Ureter (tissue), 1 donor: Measurements from ENCODE around the gene BTBD19. TPM values are rescaled to one million over a fixed set of nuclear protein-coding genes. Genes with fewer than 3 reads are reported as not detected.
"Not testable (repeated sequence)": the region's sequence is repeated elsewhere in the genome, so short reads cannot be mapped to it uniquely, and the experiment has no call there.

Experiments
- DNase-seq: peaks from one replicate; pipeline ENCODE4 v3.0.0-alpha.2; 2020; ENCODE audit warnings: low spot score
- total RNA-seq: library from RNA; stranded (reverse); gene quantifications from one replicate; pipeline ENCODE4 v1.2.4, GENCODE V29; 2023
- donor health status: DM: yes; HTN: yes; CAD: no.

The BTBD19 gene, protein sequence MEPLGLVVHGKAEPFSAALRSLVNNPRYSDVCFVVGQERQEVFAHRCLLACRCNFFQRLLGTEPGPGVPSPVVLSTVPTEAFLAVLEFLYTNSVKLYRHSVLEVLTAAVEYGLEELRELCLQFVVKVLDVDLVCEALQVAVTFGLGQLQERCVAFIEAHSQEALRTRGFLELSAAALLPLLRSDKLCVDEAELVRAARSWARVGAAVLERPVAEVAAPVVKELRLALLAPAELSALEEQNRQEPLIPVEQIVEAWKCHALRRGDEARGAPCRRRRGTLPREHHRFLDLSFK
- 8.7 TPM for total RNA-seq

DNA sequence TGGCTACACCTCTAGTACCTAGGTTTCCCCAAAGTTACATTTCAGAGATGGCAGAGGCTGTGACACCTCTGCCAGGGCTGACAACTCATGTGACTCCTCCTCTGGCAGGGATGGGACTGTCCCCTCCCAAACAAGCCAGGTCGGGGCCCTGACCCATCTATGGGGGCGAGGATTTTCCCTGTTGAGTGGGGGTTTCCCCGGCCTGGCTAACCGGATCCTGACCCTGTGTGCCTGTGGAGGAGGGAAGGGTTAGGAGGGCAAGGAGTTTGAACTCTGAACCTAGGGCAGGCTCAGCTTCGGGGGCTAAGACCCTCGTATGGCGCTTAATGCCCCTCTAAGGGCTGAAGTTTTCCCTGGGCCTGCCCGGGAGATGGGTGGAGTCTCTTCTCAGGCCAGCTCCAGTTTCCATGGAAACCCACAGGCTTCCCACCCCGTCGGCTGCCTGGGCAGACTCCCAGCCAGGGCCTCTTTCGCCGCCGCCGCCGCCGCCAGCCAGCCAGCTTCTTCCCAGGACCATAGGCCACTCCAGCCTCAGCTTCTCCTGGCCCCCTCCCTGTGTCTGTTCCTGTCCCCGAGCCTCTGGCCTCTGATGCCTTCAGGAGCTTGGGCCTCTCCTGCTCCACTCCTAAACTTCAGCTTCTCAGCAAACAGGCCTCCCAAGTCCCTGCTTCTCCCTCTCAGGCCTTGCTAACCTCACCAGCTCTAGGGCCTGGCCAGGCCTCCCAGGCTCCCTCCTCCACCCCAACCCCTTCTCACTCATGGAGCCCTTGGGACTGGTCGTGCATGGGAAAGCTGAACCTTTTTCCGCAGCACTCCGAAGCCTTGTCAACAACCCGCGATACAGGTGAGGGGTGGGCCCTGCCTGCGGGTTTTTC, at the start of gene BTBD19:
BTBD19 (plus strand) TSS at position 461 of the 875 bp plus-strand sequence; CDS start at position 759, 298 bp downstream.
- peak; percentile 83 for DNase-seq

DNA sequence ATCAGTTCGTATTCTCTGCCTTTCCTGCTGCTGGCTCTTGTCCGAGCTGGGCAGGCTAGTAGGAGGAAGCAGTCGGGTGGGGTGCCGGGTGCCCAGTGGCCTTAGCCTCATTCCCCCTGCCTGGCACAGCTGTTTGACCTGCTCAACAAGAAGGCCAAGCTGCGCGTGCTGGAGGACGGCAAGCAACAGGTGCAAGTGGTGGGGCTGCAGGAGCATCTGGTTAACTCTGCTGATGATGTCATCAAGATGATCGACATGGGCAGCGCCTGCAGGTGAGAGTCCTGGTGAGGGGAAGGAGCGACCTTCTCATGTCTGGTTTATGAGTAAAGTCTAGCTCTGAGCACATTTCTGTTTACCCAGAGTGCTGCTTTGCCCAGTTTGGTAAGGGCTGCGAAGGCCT, 49.2 kb upstream of the BTBD19 start:
- DNase-seq: no peak

DNA sequence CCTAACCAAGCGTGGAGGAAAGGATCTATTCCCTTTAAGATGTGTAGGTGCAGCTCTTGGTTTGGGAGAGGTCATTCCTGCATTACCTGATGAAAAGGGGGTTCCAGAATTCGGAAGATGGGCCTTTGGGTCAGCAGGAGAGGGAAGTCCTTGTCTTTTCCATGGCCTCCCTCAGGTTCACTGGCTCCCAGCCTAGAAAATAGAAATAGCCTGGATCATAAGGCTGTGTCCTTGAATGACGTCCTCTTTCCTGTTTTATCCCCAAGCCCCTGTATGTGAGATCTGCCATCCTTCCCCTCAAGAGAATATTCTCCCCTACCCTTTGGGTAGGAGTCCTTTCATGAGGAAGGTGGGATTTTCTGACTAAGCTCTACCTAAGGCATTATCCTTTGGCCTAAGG, 47.4 kb upstream of the BTBD19 start:
- DNase-seq: no peak

DNA sequence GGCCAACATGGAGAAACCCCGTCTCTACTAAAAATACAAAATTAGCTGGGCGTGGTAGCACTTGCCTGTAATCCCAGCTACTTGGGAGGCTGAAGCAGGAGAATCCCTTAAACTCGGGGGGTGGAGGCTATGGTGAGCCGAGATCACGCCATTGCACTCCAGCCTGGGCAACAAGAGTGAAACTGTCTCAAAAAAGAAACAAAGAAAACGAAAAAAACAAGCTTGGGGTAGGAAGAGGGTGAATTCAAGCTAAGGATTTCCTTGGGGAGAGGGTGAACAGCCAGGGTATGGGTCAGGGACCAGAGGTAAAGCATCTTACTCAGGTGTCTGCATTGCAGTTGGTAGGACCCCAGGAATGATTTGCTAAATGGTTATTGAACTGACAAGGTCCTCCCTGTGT, 41.9 kb upstream of the BTBD19 start:
- DNase-seq: not testable (repeated sequence)

DNA sequence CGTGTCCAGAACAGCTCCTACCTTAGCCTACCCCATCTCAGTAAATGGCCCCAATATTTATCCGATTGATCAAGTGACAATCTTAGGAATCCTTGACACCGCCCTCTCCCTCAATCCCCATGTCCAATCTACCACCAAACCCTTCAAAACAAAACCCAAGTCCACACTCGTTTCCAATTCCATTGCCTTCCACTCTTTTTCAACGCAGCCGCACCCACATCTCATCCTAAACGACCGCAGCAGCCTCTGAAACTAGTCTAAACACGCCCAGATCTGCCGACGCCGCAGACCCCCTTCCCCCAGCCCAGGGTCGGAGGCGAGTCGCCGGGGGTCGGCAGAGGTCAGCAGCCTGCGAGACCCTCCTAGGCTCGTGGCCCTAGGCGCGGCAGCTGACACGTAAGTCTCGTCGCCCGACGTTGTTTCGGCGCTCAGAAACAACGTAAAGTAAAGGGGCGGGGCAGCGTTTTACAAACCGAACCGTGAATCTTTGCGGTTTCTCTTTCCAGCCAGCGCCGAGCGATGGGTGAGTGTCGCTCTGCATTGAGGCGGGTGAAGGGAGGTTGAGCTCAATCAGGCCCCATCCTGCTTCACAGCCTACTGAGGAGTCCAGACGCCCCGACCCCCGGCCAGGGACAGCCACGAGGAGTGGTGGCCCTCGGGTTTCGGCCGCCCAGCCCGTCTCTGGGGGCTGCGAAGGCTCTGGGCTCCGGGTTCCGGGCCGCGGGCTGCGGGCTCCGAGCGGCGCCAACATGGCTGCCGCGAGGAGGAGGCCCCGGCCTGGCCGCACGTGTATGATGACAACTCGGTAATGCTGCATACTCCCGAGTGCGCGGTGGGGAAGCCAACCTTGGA, 33.0 kb upstream of the BTBD19 start, which contains the start of gene RPS8:
RPS8 (plus strand) TSS at position 463 of the 852 bp plus-strand sequence; CDS start at position 520, 57 bp downstream.
- DNase-seq: peak; percentile 95

DNA sequence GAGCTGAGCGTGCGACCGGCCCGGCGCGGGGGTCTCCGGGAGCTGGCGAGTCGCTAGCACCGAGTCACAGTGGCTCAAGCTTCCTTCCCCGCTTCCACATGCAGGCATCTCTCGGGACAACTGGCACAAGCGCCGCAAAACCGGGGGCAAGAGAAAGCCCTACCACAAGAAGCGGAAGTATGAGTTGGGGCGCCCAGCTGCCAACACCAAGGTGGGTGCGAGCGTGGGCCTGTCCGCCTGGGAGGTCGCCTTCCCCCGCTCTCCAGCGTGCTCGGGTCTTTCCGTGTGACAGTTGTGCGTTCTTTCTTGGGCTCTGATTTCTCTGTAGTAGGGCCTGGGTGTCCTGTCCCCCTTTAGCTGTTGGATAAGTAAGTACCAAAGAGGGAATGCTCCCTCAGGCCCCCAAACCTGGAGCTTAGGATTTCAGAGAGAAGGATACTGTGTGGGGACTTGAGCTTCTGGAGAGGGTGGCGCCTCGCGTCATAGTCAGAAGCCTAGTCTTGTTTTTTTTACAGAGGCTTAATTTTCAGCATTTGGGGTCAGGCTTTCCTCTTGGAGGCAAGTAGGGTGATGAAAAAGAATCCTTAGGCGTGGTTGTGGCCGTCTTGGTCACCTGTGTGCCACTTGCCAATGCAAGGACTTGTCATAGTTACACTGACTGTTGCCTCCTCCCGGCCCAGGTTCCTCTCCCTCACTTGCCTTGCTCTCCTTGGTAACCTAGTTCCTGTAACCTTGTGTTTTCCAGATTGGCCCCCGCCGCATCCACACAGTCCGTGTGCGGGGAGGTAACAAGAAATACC, 32.2 kb upstream of the BTBD19 start:
- DNase-seq: peak; percentile 64

DNA sequence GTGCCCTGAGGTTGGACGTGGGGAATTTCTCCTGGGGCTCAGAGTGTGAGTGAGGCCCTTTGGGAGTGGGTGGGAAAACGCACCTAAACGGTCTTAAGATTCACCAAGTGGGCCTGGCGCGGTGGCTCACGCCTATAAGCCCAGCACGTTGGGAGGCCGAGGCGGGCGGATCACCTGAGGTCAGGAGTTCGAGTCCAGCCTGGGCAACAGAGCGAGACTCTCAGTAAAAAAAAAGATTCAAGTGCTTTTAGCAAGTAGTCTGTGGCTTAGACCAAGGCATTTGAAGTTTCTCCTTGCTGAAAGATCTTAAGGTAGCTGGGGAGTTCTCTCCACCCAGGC, 31.6 kb upstream of the BTBD19 start:
- no peak for DNase-seq

DNA sequence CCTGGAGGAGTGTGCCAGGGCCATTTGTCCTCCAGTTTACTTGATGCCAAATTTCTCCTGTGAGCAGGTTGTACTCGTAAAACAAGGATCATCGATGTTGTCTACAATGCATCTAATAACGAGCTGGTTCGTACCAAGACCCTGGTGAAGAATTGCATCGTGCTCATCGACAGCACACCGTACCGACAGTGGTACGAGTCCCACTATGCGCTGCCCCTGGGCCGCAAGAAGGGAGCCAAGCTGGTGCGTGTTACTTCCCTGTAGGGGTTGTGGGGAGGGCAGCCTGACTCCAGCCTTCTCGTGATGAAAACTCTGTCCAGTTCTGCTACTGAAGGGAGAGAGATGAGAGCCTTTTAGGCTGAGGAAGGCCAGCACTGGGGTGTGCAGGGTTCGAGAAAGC, 30.8 kb upstream of the BTBD19 start:
- no peak for DNase-seq

DNA sequence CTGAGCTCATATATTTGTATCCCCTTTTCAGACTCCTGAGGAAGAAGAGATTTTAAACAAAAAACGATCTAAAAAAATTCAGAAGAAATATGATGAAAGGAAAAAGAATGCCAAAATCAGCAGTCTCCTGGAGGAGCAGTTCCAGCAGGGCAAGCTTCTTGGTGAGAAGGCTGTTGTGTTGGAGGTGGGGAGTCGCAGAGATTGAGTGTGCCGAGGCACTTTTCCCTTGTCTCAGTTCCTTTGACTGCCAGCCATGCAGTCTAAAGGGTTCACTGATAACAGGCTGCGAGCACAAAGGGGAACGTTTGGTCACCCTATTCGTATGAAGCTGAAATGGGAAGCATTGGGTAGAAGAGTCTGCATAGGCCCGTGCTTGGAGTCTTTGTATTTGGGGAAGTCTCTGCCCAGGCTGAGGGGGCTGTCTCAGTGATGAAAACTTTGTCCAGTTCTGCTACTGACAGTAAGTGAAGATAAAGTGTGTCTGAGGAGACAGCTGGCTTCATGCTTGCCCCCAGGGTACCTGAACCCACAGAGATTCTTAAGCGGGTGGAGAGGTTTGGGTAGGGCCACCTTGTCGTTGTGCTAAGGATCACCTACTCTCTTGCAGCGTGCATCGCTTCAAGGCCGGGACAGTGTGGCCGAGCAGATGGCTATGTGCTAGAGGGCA, 30.2 kb upstream of the BTBD19 start:
- no peak for DNase-seq

DNA sequence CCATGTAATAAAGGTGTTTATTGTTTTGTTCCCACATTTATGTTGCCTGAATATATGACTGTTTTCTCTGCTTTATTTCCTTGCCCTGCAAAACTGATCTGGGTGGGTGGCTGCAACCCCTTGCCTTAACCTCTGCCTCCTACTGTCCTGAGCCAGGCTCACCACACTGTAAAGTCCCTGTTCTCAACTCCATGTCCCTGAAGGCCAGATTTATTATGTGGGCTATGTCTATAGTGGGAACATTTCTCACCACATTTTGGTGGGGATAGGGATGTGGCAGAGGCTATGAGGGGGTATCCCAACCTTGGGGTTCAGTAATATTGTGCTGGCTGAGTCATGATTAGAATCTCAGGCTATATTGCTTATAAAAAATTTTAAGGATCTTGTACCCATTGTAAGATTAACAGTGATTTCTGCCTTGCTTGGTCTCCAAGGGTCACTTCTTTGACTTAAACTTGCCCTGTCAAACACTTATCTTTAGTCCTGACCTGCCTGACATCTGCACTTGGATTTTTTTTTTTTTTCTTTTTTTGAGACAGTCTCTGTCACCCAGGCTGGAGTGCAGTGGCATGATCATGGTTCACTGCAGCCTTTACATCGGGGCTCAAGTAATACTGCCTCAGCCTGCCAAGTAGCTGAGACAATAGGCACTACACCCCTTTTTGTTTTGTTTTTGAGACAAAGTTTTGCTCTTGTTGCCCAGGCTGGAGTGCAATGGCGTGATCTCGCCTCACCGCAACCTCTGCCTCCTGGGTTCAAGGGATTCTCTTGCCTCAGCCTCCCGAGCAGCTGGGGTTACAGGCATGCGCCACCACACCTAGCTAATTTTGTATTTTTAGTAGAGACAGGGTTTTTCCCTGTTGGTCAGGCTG, 29.4 kb upstream of the BTBD19 start:
- no peak for DNase-seq

DNA sequence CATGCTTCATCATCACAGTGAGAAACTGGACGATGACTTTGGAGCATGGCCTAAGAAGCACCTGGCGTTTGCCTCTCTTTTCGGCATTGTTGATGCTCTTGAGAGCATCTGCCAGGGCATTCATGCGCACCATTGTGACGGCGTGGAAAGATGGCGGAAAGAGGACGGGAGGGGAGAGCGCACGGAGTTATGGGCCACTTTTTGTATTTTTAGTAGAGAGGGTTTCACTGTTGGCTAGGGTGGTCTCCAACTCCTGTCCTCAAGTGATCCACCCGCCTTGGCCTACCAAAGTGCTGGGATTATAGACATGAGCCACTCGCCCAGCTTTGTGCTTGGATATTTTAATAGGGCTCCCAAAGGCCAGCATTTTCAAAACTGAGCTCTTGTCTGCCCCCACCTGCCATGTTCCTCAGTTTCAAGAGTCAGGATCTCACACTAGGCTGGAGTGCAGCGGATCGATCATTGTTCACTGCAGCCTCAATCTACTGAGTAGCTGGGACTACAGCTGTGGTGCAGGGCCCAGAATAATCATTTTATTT, 27.7 kb upstream of the BTBD19 start:
- DNase-seq: no peak

DNA sequence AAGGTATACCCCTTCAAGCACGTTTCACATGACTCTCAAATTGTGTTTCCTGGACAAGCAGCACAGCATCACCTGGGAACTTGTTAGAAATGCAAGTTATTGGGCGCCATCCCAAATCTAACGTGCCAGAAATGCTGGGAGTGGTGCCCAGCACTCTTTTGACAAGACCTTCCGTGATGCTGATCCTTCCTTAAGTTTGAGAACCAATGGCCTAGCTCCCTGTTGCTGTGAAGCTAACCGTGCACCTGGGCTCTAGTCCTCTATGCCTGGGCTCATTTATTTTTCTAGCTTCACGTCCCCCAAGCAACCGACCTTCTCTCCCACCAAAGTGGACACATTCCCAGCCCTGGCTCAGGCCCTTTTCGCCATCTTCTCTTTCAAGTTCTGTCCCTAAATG, 24.6 kb upstream of the BTBD19 start:
- DNase-seq: no peak

DNA sequence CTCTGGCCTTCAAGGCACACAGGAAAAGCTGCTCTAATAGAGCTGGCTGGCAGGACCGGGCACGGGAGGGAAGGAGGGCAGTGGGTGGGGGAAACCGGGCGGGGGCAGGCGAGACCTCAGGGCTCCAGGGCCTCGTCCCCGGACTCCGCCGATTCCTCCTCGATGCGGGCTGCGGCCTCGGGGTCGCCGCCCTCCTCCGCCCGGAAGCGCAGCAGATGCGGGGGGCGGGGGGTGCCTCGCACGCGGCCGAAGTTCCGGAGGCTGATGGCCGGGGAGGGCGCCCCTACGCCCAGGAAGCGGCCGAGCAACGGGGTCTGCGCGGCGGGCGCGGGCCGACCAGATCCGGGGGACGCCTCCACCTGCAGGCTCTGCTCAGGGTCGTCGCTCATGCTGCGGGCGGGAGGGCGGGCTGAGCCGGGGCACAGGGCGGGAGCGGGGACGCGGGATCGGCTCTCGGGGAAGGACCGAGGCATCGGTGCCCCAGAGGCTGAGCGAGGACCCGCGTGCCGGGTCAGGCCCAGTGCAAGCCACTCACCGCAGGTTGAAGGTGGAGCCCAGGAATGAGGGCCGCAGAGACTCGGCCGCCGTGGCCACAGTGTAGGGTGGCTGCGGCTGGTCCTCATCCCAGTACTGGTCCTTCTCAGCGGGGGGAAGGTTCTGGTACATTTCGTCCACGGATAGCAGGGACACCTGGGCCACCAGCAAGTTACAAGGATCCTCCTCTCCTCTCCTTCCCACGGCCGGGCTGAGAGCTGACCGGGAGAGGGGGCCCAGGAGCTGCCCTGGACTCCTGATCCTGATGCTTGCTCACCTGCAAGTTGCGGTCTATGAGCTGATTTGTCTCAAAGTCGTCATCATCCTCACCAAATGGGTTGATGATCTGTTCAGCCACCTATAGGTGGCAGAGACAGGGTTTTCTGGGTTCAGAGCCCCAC, 24.0 kb upstream of the BTBD19 start:
- DNase-seq: no peak

DNA sequence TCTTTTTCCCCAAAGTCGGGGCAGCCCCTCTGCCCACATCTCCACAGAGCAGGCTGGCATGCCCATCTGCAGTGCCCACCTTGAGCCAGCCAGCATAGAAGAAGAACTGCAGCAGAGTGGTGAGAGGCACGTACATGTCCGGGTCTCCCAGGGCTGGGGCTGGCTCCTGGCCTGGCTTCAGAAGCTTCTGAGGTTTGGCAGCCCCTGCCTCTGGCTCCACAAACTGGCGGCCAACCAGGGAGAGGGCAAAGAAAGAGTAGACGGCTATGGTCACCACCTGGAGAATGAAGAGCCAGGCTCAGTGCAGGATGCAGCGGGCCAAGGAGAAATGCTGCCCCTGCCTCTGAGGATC, 23.3 kb upstream of the BTBD19 start:
- DNase-seq: no peak

DNA sequence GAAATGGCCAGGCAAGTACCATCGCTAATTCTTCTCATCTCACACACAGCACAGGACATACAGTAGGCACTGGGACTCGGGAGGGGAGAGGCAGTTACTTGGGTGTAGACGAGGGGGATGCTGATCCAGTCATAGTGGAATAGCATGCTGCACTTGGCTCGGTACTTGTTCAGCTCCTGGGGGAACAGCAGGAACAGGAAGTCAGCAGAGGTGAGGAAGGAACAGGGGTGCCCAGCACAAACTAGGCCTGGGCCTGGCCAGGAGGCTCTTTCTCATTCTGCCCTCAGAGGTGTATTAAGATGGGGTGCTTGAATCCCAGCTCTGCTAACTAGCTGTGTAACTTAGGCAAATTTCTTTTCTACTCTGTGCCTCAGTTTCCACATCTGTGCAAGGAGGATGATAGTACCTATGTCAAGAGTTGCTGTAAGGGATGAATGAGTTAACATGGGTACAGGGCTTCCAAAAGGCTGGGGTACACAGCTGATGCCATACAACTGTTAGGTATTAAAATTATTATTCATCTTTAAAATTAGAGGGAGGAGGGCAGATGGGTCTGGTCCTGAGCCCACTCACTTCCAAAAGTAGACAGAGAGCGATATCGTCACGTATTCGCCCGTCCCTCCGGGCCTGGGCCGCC, 22.7 kb upstream of the BTBD19 start:
- DNase-seq: no peak

DNA sequence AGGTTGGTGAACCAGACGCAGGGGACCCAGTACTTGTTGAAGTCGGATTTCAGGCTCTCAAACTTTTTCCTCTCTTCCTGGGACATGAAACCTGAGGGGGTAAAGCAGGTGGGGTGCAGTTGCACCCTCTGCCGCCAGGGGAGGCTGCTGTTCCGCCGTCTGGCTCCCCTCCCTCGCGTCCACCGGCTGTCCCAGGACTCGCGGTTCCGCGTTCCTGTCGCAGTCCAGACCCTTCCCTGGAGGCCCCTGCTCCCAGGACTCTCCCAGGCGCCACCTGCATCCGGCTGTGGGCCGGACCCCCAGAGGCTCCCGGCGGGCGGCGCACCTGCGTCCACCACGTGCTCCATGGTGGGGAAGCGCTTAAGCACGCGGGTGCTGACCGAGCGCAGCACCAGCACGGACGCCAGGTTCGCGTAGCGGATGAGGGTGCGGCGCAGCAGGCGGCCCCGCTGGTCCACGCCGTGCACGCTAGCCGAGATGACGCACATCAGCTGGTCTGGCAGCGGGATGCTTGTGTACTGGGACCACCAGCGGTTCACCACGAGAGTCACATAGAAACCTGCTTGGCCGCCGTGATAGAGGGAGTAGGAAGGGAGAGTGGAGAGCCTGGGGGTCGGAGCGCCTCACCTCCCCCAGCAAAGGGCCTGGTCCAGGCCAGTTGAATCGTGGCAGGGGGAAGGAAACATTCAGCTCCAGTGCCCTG, 22.0 kb upstream of the BTBD19 start:
- peak; percentile 80 for DNase-seq

DNA sequence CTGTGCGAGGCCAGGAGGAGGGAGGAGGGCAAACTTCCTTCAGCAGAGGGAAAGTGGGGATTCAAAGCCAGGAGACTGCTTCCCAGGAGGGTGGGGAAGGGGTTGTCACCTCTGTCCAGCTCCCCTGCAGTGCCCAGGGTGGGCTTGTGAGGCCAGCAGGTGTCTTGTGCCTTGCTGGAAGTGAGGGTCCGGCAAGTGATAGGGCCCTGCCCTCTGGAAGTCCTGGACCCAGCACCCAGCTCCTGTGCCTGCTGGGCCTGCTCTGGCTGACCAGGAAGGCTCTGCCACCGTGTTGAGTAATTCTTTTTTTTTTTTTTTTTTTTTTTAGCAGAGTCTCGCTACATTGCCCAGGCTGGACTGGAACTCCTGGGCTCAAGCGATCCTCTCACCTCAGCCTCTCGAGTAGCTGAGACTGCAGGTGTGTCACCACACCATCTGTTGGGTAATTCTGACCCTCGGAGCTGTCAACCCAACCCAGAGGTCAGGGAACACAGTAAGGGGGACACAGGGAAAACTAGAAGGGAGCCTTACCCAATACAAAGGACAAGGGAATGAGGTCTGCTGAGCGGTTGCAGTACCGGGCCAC, 21.4 kb upstream of the BTBD19 start:
- DNase-seq: no peak
